AG04450 (cell line): Measurements from ENCODE around the gene LRRC72. TPM values are rescaled to one million over a fixed set of nuclear protein-coding genes. Genes with fewer than 3 reads are reported as not detected.

Experiments used
- CTCF ChIA-PET: fragments of 300-600, 350-600 bp; formaldehyde crosslinking; extraction: SDS; loops from one replicate; lab custom pipeline; 2022; ENCODE audit warnings: antibody characterized with exemption, inconsistent platforms; lab: Charles Lee
- POLR2A ChIA-PET: fragments of 350-600 bp; formaldehyde crosslinking; extraction: SDS; loops from one replicate; lab custom pipeline; 2021; ENCODE audit warnings: antibody characterized with exemption, inconsistent platforms; lab: Yijun Ruan, JAX
- DNase-seq: peaks from one replicate; pipeline ENCODE4 v3.0.0-alpha.2; 2011; ENCODE audit warnings: low read depth, low spot score
- H3K27ac ChIP-seq: one replicate; pipeline ENCODE4 v1.5.1; 2012; ENCODE audit warnings: low read depth, low read length, control low read depth
- H3K27me3 ChIP-seq: one replicate; pipeline ENCODE4 v1.6.0; 2012; ENCODE audit warnings: low read length; ENCODE audit not compliant: control insufficient read depth, insufficient read depth
- H3K4me3 ChIP-seq: 2 replicates; pipeline ENCODE4 v1.5.1; 2011; ENCODE audit warnings: mild to moderate bottlenecking, low read depth, low read length, control low read depth
- H3K9me3 ChIP-seq: 2 replicates; pipeline ENCODE4 v1.5.1; 2012; ENCODE audit warnings: low read length; ENCODE audit not compliant: control insufficient read depth, insufficient read depth
- polyA minus RNA-seq: library from RNA; depleted of rRNA, polyadenylated mRNA; stranded (reverse); fragments of >200 nt; gene quantifications from 2 replicates; pipeline ENCODE4 v1.2.3, GENCODE V29; 2011; rRNA and poly(A)+ RNA removed
- polyA plus RNA-seq: library from polyadenylated mRNA; depleted of rRNA; stranded (reverse); fragments of >200 nt; gene quantifications from 2 replicates; pipeline ENCODE4 v1.2.3, GENCODE V29; 2011; rRNA removed
- TF ChIP-seq, protein P1 (sequence below): IDR thresholded peaks from 2 replicates; pipeline ENCODE4 v1.5.1; 2011; ENCODE audit warnings: low read depth, low read length, control low read depth, inconsistent platforms

The LRRC72 gene
- polyA plus RNA-seq (not detected in 2 replicates), polyA minus RNA-seq (not detected in 2 replicates)

GRCh38 chr7:16526742-16527540 lies at the start of gene LRRC72:
LRRC72 (plus strand) TSS chr7:16526825; CDS start chr7:16526953, 128 bp downstream.
- POLR2A ChIA-PET: no interaction called here
- Histone ChIP-seq H3K27ac (no peak within 1 kb of the TSS), H3K4me3 (no peak within 1 kb of the TSS), H3K9me3 (no peaks in the 10 kb centered on the region), H3K27me3 (no peaks in the 10 kb centered on the region)
- DNase-seq: no peak
- TF ChIP-seq, protein P1, sequence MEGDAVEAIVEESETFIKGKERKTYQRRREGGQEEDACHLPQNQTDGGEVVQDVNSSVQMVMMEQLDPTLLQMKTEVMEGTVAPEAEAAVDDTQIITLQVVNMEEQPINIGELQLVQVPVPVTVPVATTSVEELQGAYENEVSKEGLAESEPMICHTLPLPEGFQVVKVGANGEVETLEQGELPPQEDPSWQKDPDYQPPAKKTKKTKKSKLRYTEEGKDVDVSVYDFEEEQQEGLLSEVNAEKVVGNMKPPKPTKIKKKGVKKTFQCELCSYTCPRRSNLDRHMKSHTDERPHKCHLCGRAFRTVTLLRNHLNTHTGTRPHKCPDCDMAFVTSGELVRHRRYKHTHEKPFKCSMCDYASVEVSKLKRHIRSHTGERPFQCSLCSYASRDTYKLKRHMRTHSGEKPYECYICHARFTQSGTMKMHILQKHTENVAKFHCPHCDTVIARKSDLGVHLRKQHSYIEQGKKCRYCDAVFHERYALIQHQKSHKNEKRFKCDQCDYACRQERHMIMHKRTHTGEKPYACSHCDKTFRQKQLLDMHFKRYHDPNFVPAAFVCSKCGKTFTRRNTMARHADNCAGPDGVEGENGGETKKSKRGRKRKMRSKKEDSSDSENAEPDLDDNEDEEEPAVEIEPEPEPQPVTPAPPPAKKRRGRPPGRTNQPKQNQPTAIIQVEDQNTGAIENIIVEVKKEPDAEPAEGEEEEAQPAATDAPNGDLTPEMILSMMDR: no peak
- CTCF ChIA-PET: no interaction called here

GRCh38 chr7:16479161-16479560 lies 47.5 kb upstream of the LRRC72 start:
- H3K4me3 ChIP-seq: no peak overlapping the region
- TF ChIP-seq, protein P1: no peak
- H3K9me3 ChIP-seq: no peaks in the 10 kb centered on the region
- CTCF ChIA-PET: no interaction called here
- H3K27ac ChIP-seq: no peak overlapping the region
- H3K27me3 ChIP-seq: no peaks in the 10 kb centered on the region
- no peak for DNase-seq
- POLR2A ChIA-PET: no interaction called here

DNA sequence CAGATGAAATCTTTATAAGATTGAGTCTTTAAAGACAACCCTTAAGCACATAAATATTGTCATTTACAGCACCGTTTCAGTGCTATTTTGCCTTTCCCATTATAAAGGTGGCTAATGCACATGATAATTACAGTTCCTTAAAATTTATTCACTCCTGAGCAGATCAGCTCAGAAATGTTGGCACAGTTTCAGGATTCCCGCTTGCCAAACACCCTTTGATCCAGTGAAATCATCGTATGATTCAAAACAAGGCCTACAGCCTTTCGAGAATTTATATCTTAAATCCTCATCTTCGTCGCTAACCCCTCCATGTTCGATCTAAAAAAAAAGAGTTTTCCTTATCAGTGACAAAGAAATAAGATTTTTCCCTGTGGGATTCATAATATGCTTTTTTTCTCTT lies 47.0 kb upstream of the LRRC72 start:
- CTCF ChIA-PET: no interaction called here
- H3K9me3 ChIP-seq: no peaks in the 10 kb centered on the region
- no peak overlapping the region for H3K4me3 ChIP-seq
- no peak for DNase-seq
- TF ChIP-seq, protein P1: no peak
- POLR2A ChIA-PET: no interaction called here
- H3K27me3 ChIP-seq: no peaks in the 10 kb centered on the region
- no peak overlapping the region for H3K27ac ChIP-seq

GRCh38 chr7:16484453-16485158 lies 42.0 kb upstream of the LRRC72 start:
- peak; percentile 29 for DNase-seq
- ChIA-PET CTCF (interaction anchor here (1.0 to 1.6 kb wide), 2 partner anchors 80 to 317 kb away, joined by 4 read pairs; no protein-coding TSS in a partner anchor), POLR2A (no interaction called here)

More at GRCh38 chr7:16484453-16485158, 42.0 kb upstream of the LRRC72 start:
- Histone ChIP-seq H3K4me3 (no peak overlapping the region), H3K27me3 (no peaks in the 10 kb centered on the region), H3K9me3 (no peaks in the 10 kb centered on the region), H3K27ac (no peak overlapping the region)
- TF ChIP-seq, protein P1: no peak
